Keratinocyte (primary cell): ENCODE data around the gene FAM114A1. TPM values are rescaled to one million over a fixed set of nuclear protein-coding genes. Genes with fewer than 3 reads are reported as not detected.

Experiments
- DNase-seq: peaks from one replicate; pipeline ENCODE4 v3.0.0-alpha.2; 2011; ENCODE audit warnings: low read depth, missing footprints, low spot score
- FAIRE-seq: peaks from 2 replicates; lab custom pipeline; 2011; peaks lifted over from hg19 to GRCh38; lab: Jason Lieb, UNC
- H2AFZ ChIP-seq: 2 replicates; pipeline ENCODE4 v1.6.0; 2012; ENCODE audit warnings: low read length, control low read depth, inconsistent platforms; ENCODE audit not compliant: control insufficient read depth
- H3K27ac ChIP-seq: 2 replicates; pipeline ENCODE4 v1.5.1; 2011; ENCODE audit warnings: low read length; ENCODE audit not compliant: control insufficient read depth, insufficient read depth
- H3K27me3 ChIP-seq: 3 replicates; pipeline ENCODE4 v1.6.0; 2011; ENCODE audit warnings: low read length; ENCODE audit not compliant: control insufficient read depth, insufficient read depth; ENCODE audit errors: extremely low read depth
- H3K36me3 ChIP-seq, 2 experiments: 2 replicates in 1 of 2; 3 replicates in 1 of 2; pipeline ENCODE4 v1.5.1; 2011; ENCODE audit warnings: low read length in 2 of 2, mild to moderate bottlenecking in 1 of 2; ENCODE audit not compliant: control insufficient read depth in 2 of 2, insufficient read depth in 2 of 2; ENCODE audit errors: extremely low read depth in 1 of 2
- H3K4me1 ChIP-seq: 3 replicates; pipeline ENCODE4 v1.5.1; 2011; ENCODE audit warnings: low read length; ENCODE audit not compliant: control insufficient read depth, insufficient read depth; ENCODE audit errors: extremely low read depth
- H3K4me2 ChIP-seq: 3 replicates; pipeline ENCODE4 v1.6.0; 2011; ENCODE audit warnings: low read depth, low read length; ENCODE audit not compliant: control insufficient read depth, insufficient read depth; ENCODE audit errors: extremely low read depth
- H3K4me3 ChIP-seq, 3 experiments: fragments of 200-600 bp in 1 of 3; sonication (generic) in 1 of 3; 2 replicates in 2 of 3; 3 replicates in 1 of 3; pipeline ENCODE4 v1.5.1; 2011 to 2016; ENCODE audit warnings: low read length in 3 of 3, mild to moderate bottlenecking in 3 of 3, control low read depth in 2 of 3, inconsistent platforms in 1 of 3, low read depth in 1 of 3, mixed read lengths in 1 of 3, mixed run types in 1 of 3, moderate library complexity in 1 of 3; ENCODE audit not compliant: control insufficient read depth in 2 of 3, insufficient read depth in 2 of 3; ENCODE audit errors: extremely low read depth in 1 of 3
- H3K79me2 ChIP-seq: 2 replicates; pipeline ENCODE4 v1.6.0; 2012; ENCODE audit warnings: low read length; ENCODE audit not compliant: control insufficient read depth, insufficient read depth
- H3K9ac ChIP-seq: 3 replicates; pipeline ENCODE4 v1.6.0; 2011; ENCODE audit warnings: low read length; ENCODE audit not compliant: control insufficient read depth, insufficient read depth; ENCODE audit errors: extremely low read depth
- H3K9me1 ChIP-seq: 3 replicates; pipeline ENCODE4 v1.6.0; 2011; ENCODE audit warnings: low read length; ENCODE audit not compliant: control insufficient read depth, insufficient read depth; ENCODE audit errors: extremely low read depth
- H3K9me3 ChIP-seq: 2 replicates; pipeline ENCODE4 v1.5.1; 2012; ENCODE audit warnings: low read depth, low read length; ENCODE audit not compliant: control insufficient read depth
- H4K20me1 ChIP-seq: 3 replicates; pipeline ENCODE4 v1.6.0; 2011; ENCODE audit warnings: low read length; ENCODE audit not compliant: control insufficient read depth, insufficient read depth; ENCODE audit errors: extremely low read depth
- CTCF ChIP-seq, 3 experiments: IDR thresholded peaks in 1 of 3; conservative IDR thresholded peaks in 1 of 3; optimal IDR thresholded peaks in 1 of 3; 2 replicates in 2 of 3; 3 replicates in 1 of 3; pipeline versions ENCODE3 to v1.5.1; 2011; ENCODE audit warnings: low read length in 3 of 3, mild to moderate bottlenecking in 3 of 3, moderate library complexity in 2 of 3, control low read depth in 1 of 3, inconsistent platforms in 1 of 3; ENCODE audit not compliant: insufficient read depth in 2 of 3; ENCODE audit errors: extremely low read depth in 1 of 3
- EZH2 ChIP-seq: IDR thresholded peaks from one replicate; pipeline ENCODE4 v1.6.1; 2012; ENCODE audit warnings: inconsistent platforms, mild to moderate bottlenecking, low read length, moderate library complexity
- dilution Hi-C: fragments of 300-500 bp; cut with MboI; formaldehyde crosslinking; loops from one replicate; pipeline ENCODE4 v1.7.0; 2020; ENCODE audit warnings: low sequenced_read_pairs; ENCODE audit not compliant: extremely low pct_ligation_motif_present
- polyA plus RNA-seq, 5 experiments: library from polyadenylated mRNA; depleted of rRNA in 3 of 5; stranded (reverse) in 3 of 5; stranded (forward) in 1 of 5; unstranded in 1 of 5; fragments of >200 nt; gene quantifications; 1 replicate in 1 of 5; 2 replicates in 3 of 5; 3 replicates in 1 of 5; pipeline versions ENCODE4 v1.2.1 to v1.2.3, GENCODE V29; 2011 to 2012; ENCODE audit warnings: missing spikeins in 2 of 5, low read depth in 1 of 5, low replicate concordance in 1 of 5

Gene FAM114A1
- polyA plus RNA-seq, 1 donor (not counting 4 experiments of a cell fraction or from before 2014, with no cell fraction given) = 47.2 TPM

GRCh38 chr4:38891051-38891983 is 23.7 kb downstream of the FAM114A1 start:
- Histone ChIP-seq H3K27ac (no peak overlapping the region), H3K4me2 (no peak overlapping the region), H3K79me2 (no peaks in the 10 kb centered on the region)

GRCh38 chr4:38894322-38894982 is 26.8 kb downstream of the FAM114A1 start:
- peaks cover 11% of the 10 kb centered on the region for H3K4me1 ChIP-seq
- H3K9ac ChIP-seq = no peak overlapping the region
- H3K79me2 ChIP-seq = no peaks in the 10 kb centered on the region
- H3K36me3 ChIP-seq = peaks cover 0 to 11% of the 10 kb centered on the region in 2 experiments
- no peak overlapping the region for H3K27ac ChIP-seq
- H3K9me3 ChIP-seq = no peaks in the 10 kb centered on the region
- no peaks in the 10 kb centered on the region for H3K9me1 ChIP-seq
- DNase-seq (no peak), FAIRE-seq (no peak)
- TF ChIP-seq CTCF (optimal IDR thresholded peaks at IDR 0.05 in 1 of 3, IDR thresholded peaks at IDR 0.05 in 1 of 3, conservative IDR thresholded peaks at IDR 0.05 in 1 of 3; ENCODE audit: extremely low read depth in 1 of 3, insufficient read depth in 2 of 3, low read length in 3 of 3) (no peak), EZH2 (no peak)
- H4K20me1 ChIP-seq = no peaks in the 10 kb centered on the region
- no peak overlapping the region for H2AFZ ChIP-seq
- H3K4me3 ChIP-seq = no peak overlapping the region
- H3K4me2 ChIP-seq = no peak overlapping the region
- dilution Hi-C loops = no loop called here
- no peaks in the 10 kb centered on the region for H3K27me3 ChIP-seq

More at GRCh38 chr4:38891051-38891983, 23.7 kb downstream of the FAM114A1 start:
- DNase-seq (no peak), FAIRE-seq (peak; percentile 36)
- no peaks in the 10 kb centered on the region for H3K9me3 ChIP-seq
- H3K9ac ChIP-seq = no peak overlapping the region
- peaks cover 20% of the 10 kb centered on the region for H3K4me1 ChIP-seq
- no peaks in the 10 kb centered on the region for H3K9me1 ChIP-seq
- peaks cover 0 to 8% of the 10 kb centered on the region in 2 experiments for H3K36me3 ChIP-seq
- H3K27me3 ChIP-seq = no peaks in the 10 kb centered on the region
- H4K20me1 ChIP-seq = no peaks in the 10 kb centered on the region
- H2AFZ ChIP-seq = no peak overlapping the region
- H3K4me3 ChIP-seq = no peak overlapping the region
- dilution Hi-C loops = no loop called here
- TF ChIP-seq EZH2 = no peak
- TF ChIP-seq CTCF (optimal IDR thresholded peaks at IDR 0.05 in 1 of 3, IDR thresholded peaks at IDR 0.05 in 1 of 3, conservative IDR thresholded peaks at IDR 0.05 in 1 of 3; ENCODE audit: extremely low read depth in 1 of 3, insufficient read depth in 2 of 3, low read length in 3 of 3) = no peak
